Heart right ventricle (tissue), 16 donors: ENCODE results near the gene POTEF. TPM values are rescaled to one million over a fixed set of nuclear protein-coding genes. Genes with fewer than 3 reads are reported as not detected.
"Not testable (repeated sequence)": the region's sequence is repeated elsewhere in the genome, so short reads cannot be mapped to it uniquely, and the experiment has no call there.

ENCODE experiments used
- ATAC-seq, 8 donors: fragments of 200-7000 bp; cut with Tn5 transposase; one replicate each; pipeline ENCODE4 v1.9.1; 2020; ENCODE audit warnings: mild to moderate bottlenecking in 8 of 8, moderate library complexity in 8 of 8, moderate number of reproducible peaks in 1 of 8
- DNase-seq, 2 donors: peaks; one replicate each; pipeline ENCODE4 v3.0.0-alpha.2; 2020
- H3K27ac ChIP-seq, 10 donors: fragments of 200-600 bp; sonication (generic) in 2 of 10; one replicate each; pipeline versions ENCODE4 v1.5.0 to v1.8.0; 2020 to 2022; ENCODE audit warnings: mild to moderate bottlenecking in 3 of 10
- H3K27me3 ChIP-seq, 7 donors: fragments of 200-600 bp; one replicate each; pipeline ENCODE4 v1.8.0; 2021 to 2022; ENCODE audit warnings: mild to moderate bottlenecking in 2 of 7
- H3K36me3 ChIP-seq, 9 donors: fragments of 200-600 bp; sonication (generic) in 1 of 9; one replicate each; pipeline versions ENCODE4 v1.5.0 to v1.8.0; 2020 to 2022; ENCODE audit warnings: mild to moderate bottlenecking in 2 of 9
- H3K4me1 ChIP-seq, 9 donors: fragments of 200-600 bp; sonication (generic) in 1 of 9; one replicate each; pipeline versions ENCODE4 v1.5.0 to v1.8.0; 2020 to 2022; ENCODE audit warnings: mild to moderate bottlenecking in 4 of 9
- H3K4me3 ChIP-seq, 10 donors: fragments of 200-600 bp; sonication (generic) in 2 of 10; one replicate each; pipeline versions ENCODE4 v1.5.0 to v1.8.0; 2020 to 2022; ENCODE audit warnings: mild to moderate bottlenecking in 7 of 10, moderate library complexity in 2 of 10
- H3K9me3 ChIP-seq, 11 donors: fragments of 200-600 bp in 10 of 11; sonication (generic) in 2 of 11; one replicate each; pipeline versions ENCODE4 v1.5.0 to v1.8.0; 2013 to 2022; ENCODE audit warnings: mild to moderate bottlenecking in 2 of 11, control low read depth in 1 of 11, moderate library complexity in 1 of 11
- WGBS, 2 donors: extraction: QIAGEN DNeasy Blood & Tissue Kit; methylation state at CpG; one replicate each; pipeline ENCODE4 v1.1.7; 2013; ENCODE audit warnings: inconsistent platforms in 1 of 2; 5-methylcytosine and 5-hydroxymethylcytosine counted together
- intact Hi-C, 10 donors: fragments of 100-400 bp; cut with DNase I; formaldehyde crosslinking; loops; one replicate each; pipeline versions ENCODE4 v1.11.1 to v1.14.2; 2022
- polyA plus RNA-seq, 2 donors: library from polyadenylated mRNA; stranded (reverse); fragments of 200-250 nt; gene quantifications; one replicate each; pipeline ENCODE4 v1.2.3, GENCODE V29; 2013
- total RNA-seq, 10 donors: library from RNA; stranded (reverse); fragmentation: NEBNext Ultra II Directional in 3 of 10; extraction: Animal tissue kit (Norgen Biotek cat#: 25700) in 3 of 10; gene quantifications; one replicate each; pipeline versions ENCODE4 v1.2.1 to v1.2.4, GENCODE V29; 2021 to 2023
- TF ChIP-seq, protein P1 (sequence below), 9 donors: fragments of 200-600 bp; sonication (generic) in 2 of 9; IDR thresholded peaks; one replicate each; pipeline versions ENCODE4 v1.5.0 to v1.8.0; 2021 to 2022; ENCODE audit warnings: antibody characterized with exemption in 9 of 9, mild to moderate bottlenecking in 5 of 9, moderate library complexity in 1 of 9
- donor health status: Arrhythmogenic right ventricular cardiomyopathy.
- donor health status: ischemic (EF 13 %, LVEDD 7.1; RV severe dilation, severe dysfunction).
- donor health status: healthy with polysubstance abuse.
- donor health status: DM: no; HTN: yes; CAD: no.
- donor health status: DM: no; HTN: no; CAD: no.
- donor health status: ischemic (EF 25% LVEDD 6.9; RV normal size, moderate dysfunction).
- donor health status: ischemic (EF 25% LVEDD 5.7; RV mildly dilated, moderate dysfunction).
- donor health status: healthy.
- donor health status: DM: yes; HTN: yes; CAD: no.
- donor health status: Ischemic cardiomyopathy.
- donor health status: ischemic (EF 35%, LVEDD 5.7; RV mildly dilated, moderate dysfunction).
- donor health status: nonischemic (EF 11% LVEDD 7.7; RV severe dilation, severe dysfunction).
- donor health status: DM: yes; HTN: yes; CAD: no.
- donor health status: PGD.
- donor health status: ischemic (EF 29% LVEDD 5.4; RV normal size, mild dysfunction).
- donor health status: nonischemic (EF 23%, LVEDD 6.1; RV moderate dilation, normal function).

The POTEF gene
- total and polyA plus RNA-seq, 12 donors = not detected

- TF ChIP-seq, protein P1, sequence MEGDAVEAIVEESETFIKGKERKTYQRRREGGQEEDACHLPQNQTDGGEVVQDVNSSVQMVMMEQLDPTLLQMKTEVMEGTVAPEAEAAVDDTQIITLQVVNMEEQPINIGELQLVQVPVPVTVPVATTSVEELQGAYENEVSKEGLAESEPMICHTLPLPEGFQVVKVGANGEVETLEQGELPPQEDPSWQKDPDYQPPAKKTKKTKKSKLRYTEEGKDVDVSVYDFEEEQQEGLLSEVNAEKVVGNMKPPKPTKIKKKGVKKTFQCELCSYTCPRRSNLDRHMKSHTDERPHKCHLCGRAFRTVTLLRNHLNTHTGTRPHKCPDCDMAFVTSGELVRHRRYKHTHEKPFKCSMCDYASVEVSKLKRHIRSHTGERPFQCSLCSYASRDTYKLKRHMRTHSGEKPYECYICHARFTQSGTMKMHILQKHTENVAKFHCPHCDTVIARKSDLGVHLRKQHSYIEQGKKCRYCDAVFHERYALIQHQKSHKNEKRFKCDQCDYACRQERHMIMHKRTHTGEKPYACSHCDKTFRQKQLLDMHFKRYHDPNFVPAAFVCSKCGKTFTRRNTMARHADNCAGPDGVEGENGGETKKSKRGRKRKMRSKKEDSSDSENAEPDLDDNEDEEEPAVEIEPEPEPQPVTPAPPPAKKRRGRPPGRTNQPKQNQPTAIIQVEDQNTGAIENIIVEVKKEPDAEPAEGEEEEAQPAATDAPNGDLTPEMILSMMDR (IDR thresholded peaks at IDR 0.05) = no peak
- intact Hi-C loops = loop anchor here in 6 of 10 donors (5.0 to 10.0 kb wide), 3 partner anchors 177 to 182 kb away; no protein-coding TSS in a partner anchor
- DNase-seq (no peak), ATAC-seq (peak in 1 of 8 donors; percentile 1)
- peaks cover 0 to 62% (median 9%) of the 10 kb centered on the region in 9 donors for H3K36me3 ChIP-seq
- no peaks in the 10 kb centered on the region for H3K9me3 ChIP-seq
- no peaks in the 10 kb centered on the region for H3K27me3 ChIP-seq
- H3K4me1 ChIP-seq = no peaks in the 10 kb centered on the region
- H3K4me3 ChIP-seq = no peak overlapping the region
- no peak overlapping the region for H3K27ac ChIP-seq
- 95% methylated on average over 28 to 29 of the region's 29 CpGs for WGBS, 2 donors
Observed at GRCh38 chr2:130154773-130155765, 26.0 kb upstream of the POTEF start.

- WGBS, 2 donors = 96 to 97% methylated on average over 5 to 8 of the region's 8 CpGs
- not testable (repeated sequence) for H3K27ac ChIP-seq, H3K4me3 ChIP-seq, H3K9me3 ChIP-seq, ATAC-seq, H3K27me3 ChIP-seq, DNase-seq, H3K4me1 ChIP-seq
- H3K36me3 ChIP-seq = peaks cover 0 to 56% (median 9%) of the 10 kb centered on the region in 9 donors
- intact Hi-C loops = loop anchor here in 3 of 10 donors (10.0 kb wide), 1 partner anchor 180 kb away; no protein-coding TSS in a partner anchor
Observed at GRCh38 chr2:130154423-130154770, 25.4 kb upstream of the POTEF start.

DNA sequence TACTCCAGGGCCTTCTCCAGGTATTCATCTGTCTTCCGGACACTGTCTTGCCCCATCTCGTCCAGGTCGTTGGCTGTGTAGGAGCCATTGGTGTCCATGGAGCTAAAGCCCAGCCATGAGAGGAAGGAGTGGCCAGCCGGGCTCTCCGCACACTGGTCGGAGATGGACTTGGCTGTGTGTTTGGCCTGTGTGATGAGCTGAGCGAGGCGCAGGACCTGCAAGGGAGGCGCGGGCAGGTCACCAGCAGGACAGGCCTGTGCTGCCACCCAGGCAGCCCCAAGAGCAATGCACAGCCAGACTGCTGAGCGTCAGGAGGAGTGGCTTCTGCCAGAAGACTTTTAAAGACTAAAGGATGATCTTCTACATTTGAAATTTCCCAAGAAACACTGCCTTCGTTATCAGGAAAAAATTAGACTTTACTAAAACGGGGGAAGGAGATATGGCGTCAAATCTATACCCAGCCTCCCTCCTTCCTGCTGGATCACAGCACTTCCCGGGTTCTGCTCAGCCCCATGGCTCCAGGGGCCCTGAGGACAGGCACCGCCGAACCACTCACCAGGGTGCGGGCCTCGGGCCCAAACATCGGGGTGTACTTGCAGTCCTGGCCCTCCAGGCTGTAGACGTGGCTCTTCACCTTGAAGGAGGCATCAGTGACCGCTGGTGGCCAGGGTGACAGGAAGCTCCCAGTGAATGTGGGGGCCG, 24.9 kb upstream of the POTEF start:
- DNase-seq, H3K4me1 ChIP-seq, H3K27me3 ChIP-seq, H3K27ac ChIP-seq, ATAC-seq, H3K9me3 ChIP-seq, H3K4me3 ChIP-seq: not testable (repeated sequence)
- H3K36me3 ChIP-seq = peaks cover 0 to 50% (median 9%) of the 10 kb centered on the region in 9 donors
- intact Hi-C loops = loop anchor here in 3 of 10 donors (10.0 kb wide), 1 partner anchor 181 kb away; no protein-coding TSS in a partner anchor
- 94% methylated on average over 21 of the region's 23 CpGs for WGBS, 2 donors

DNA sequence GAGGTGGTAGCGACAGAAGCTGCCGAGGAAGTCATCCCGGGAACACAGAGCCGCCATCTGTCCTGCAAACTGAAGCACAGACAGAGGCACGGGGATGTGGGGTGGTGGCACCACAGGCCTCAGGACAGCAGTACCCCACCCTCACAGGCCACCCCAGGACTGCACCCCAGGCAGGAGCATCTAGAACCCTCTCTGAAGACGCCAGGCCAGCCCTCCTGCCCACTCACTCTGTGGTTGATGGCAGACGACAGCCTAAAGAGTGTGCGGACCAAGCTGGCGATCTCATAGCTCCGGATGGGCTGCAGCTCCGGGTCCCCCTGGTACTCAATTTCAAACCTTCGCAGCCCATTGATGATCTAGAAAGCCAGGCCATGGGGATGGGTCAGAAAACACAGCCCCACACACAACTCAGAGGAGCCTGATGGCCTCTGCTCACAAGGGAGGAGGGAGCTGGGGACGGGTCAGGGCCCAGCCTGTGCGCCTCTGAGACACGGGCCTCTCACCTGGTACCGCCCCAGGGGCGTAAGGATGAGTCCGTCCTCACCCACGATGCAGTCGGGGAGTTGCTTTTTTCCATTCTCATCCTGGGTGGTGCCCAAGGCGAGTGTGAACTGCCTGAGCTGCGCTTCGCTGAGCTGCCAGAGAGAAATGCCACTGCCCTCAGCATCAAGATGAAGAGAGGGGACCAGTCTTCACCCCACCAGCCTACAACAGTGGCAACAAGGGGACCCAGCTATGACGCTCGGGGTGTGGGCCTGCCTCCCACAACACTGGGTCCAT, 24.0 kb upstream of the POTEF start:
- Histone ChIP-seq H3K36me3 (peaks cover 0 to 43% (median 9%) of the 10 kb centered on the region in 9 donors), H3K4me1 (no peaks in the 10 kb centered on the region), H3K27me3 (no peaks in the 10 kb centered on the region), H3K9me3 (no peaks in the 10 kb centered on the region), H3K4me3 (no peak overlapping the region), H3K27ac (no peak overlapping the region)
- no peak for DNase-seq
- 93 to 94% methylated on average over 25 of the region's 25 CpGs for WGBS, 2 donors
- TF ChIP-seq, protein P1 (IDR thresholded peaks at IDR 0.05) = no peak
- intact Hi-C loops = loop anchor here in 3 of 10 donors (10.0 kb wide), 1 partner anchor 182 kb away; no protein-coding TSS in a partner anchor
- ATAC-seq = no peak

- H3K4me1 ChIP-seq, DNase-seq, H3K27ac ChIP-seq, H3K9me3 ChIP-seq, H3K27me3 ChIP-seq, H3K4me3 ChIP-seq, ATAC-seq: not testable (repeated sequence)
- WGBS, 2 donors = 91 to 95% methylated on average over 19 to 26 of the region's 27 CpGs
- peaks cover 0 to 40% (median 9%) of the 10 kb centered on the region in 9 donors for H3K36me3 ChIP-seq
- intact Hi-C loops = loop anchor here in 3 of 10 donors (10.0 kb wide), 1 partner anchor 183 kb away; no protein-coding TSS in a partner anchor
Observed at GRCh38 chr2:130152136-130152815, 23.3 kb upstream of the POTEF start.

- DNase-seq, H3K9me3 ChIP-seq, H3K4me3 ChIP-seq, H3K4me1 ChIP-seq, H3K27ac ChIP-seq, ATAC-seq: not testable (repeated sequence)
- peaks cover 0 to 14% (median 0%) of the 10 kb centered on the region in 7 donors for H3K27me3 ChIP-seq
- 71 to 74% methylated on average over 5 of the region's 5 CpGs for WGBS, 2 donors
- peaks cover 0 to 39% (median 9%) of the 10 kb centered on the region in 9 donors for H3K36me3 ChIP-seq
- intact Hi-C loops = loop anchor here in 3 of 10 donors (10.0 kb wide), 1 partner anchor 184 kb away; no protein-coding TSS in a partner anchor
Observed at GRCh38 chr2:130151145-130151512, 22.1 kb upstream of the POTEF start.
